ENCODE data around the gene NTHL1.

Gene NTHL1

DNA sequence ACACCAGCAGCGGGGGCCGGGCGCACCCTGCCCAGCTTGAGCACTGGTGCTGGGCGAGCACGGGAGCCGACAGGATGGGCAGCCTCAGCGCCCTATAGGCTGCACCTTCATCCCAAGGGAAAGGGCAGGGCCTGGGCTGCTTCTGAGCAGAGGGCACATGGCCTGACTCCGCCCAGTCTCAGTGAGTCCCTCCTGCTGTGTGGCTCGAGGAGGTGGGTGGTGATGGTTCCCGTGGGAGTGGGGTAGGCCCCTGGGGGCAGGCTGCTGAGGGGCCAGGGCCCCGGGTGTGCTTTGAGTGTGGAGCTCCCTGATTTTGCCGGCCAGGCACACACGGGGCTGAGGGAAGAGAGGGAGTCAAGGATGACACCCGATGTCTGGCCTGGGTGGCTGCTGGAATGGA is 38.0 kb upstream of the NTHL1 start (continued):
- TF ChIP-seq, protein P1, sequence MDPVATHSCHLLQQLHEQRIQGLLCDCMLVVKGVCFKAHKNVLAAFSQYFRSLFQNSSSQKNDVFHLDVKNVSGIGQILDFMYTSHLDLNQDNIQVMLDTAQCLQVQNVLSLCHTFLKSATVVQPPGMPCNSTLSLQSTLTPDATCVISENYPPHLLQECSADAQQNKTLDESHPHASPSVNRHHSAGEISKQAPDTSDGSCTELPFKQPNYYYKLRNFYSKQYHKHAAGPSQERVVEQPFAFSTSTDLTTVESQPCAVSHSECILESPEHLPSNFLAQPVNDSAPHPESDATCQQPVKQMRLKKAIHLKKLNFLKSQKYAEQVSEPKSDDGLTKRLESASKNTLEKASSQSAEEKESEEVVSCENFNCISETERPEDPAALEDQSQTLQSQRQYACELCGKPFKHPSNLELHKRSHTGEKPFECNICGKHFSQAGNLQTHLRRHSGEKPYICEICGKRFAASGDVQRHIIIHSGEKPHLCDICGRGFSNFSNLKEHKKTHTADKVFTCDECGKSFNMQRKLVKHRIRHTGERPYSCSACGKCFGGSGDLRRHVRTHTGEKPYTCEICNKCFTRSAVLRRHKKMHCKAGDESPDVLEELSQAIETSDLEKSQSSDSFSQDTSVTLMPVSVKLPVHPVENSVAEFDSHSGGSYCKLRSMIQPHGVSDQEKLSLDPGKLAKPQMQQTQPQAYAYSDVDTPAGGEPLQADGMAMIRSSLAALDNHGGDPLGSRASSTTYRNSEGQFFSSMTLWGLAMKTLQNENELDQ (tag by site-specific recombination; IDR thresholded peaks at IDR 0.05; ENCODE audit: low read depth): no peak
- TF ChIP-seq, protein P2, sequence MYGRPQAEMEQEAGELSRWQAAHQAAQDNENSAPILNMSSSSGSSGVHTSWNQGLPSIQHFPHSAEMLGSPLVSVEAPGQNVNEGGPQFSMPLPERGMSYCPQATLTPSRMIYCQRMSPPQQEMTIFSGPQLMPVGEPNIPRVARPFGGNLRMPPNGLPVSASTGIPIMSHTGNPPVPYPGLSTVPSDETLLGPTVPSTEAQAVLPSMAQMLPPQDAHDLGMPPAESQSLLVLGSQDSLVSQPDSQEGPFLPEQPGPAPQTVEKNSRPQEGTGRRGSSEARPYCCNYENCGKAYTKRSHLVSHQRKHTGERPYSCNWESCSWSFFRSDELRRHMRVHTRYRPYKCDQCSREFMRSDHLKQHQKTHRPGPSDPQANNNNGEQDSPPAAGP (tag by site-specific recombination; IDR thresholded peaks at IDR 0.05): peak; percentile 63; the same call in 1 of the 2 replicates
- TF ChIP-seq, protein P3, sequence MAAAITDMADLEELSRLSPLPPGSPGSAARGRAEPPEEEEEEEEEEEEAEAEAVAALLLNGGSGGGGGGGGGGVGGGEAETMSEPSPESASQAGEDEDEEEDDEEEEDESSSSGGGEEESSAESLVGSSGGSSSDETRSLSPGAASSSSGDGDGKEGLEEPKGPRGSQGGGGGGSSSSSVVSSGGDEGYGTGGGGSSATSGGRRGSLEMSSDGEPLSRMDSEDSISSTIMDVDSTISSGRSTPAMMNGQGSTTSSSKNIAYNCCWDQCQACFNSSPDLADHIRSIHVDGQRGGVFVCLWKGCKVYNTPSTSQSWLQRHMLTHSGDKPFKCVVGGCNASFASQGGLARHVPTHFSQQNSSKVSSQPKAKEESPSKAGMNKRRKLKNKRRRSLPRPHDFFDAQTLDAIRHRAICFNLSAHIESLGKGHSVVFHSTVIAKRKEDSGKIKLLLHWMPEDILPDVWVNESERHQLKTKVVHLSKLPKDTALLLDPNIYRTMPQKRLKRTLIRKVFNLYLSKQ (tag by site-specific recombination; IDR thresholded peaks at IDR 0.05; ENCODE audit: borderline replicate concordance): no peak
- TF ChIP-seq ZNF155 (tag by site-specific recombination; IDR thresholded peaks at IDR 0.05) (no peak), SCRT1 (tag by site-specific recombination; IDR thresholded peaks at IDR 0.05; ENCODE audit: borderline replicate concordance) (no peak), ZNF621 (tag by site-specific recombination; IDR thresholded peaks at IDR 0.05) (no peak), WT1 (tag by site-specific recombination; IDR thresholded peaks at IDR 0.05) (no peak), ZNF37A (tag by site-specific recombination; IDR thresholded peaks at IDR 0.05) (no peak), KLF1 (tag by site-specific recombination; IDR thresholded peaks at IDR 0.05) (peak; percentile 69), GLIS1 (tag by site-specific recombination; IDR thresholded peaks at IDR 0.05) (peak; percentile 29; the same call in 1 of the 2 replicates)
- TF ChIP-seq, protein P4, sequence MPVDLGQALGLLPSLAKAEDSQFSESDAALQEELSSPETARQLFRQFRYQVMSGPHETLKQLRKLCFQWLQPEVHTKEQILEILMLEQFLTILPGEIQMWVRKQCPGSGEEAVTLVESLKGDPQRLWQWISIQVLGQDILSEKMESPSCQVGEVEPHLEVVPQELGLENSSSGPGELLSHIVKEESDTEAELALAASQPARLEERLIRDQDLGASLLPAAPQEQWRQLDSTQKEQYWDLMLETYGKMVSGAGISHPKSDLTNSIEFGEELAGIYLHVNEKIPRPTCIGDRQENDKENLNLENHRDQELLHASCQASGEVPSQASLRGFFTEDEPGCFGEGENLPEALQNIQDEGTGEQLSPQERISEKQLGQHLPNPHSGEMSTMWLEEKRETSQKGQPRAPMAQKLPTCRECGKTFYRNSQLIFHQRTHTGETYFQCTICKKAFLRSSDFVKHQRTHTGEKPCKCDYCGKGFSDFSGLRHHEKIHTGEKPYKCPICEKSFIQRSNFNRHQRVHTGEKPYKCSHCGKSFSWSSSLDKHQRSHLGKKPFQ (tag by site-specific recombination; IDR thresholded peaks at IDR 0.05): no peak
- TF ChIP-seq, protein P5, sequence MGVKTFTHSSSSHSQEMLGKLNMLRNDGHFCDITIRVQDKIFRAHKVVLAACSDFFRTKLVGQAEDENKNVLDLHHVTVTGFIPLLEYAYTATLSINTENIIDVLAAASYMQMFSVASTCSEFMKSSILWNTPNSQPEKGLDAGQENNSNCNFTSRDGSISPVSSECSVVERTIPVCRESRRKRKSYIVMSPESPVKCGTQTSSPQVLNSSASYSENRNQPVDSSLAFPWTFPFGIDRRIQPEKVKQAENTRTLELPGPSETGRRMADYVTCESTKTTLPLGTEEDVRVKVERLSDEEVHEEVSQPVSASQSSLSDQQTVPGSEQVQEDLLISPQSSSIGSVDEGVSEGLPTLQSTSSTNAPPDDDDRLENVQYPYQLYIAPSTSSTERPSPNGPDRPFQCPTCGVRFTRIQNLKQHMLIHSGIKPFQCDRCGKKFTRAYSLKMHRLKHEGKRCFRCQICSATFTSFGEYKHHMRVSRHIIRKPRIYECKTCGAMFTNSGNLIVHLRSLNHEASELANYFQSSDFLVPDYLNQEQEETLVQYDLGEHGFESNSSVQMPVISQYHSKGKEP (tag by site-specific recombination; IDR thresholded peaks at IDR 0.05): no peak
- TF ChIP-seq, protein P6, sequence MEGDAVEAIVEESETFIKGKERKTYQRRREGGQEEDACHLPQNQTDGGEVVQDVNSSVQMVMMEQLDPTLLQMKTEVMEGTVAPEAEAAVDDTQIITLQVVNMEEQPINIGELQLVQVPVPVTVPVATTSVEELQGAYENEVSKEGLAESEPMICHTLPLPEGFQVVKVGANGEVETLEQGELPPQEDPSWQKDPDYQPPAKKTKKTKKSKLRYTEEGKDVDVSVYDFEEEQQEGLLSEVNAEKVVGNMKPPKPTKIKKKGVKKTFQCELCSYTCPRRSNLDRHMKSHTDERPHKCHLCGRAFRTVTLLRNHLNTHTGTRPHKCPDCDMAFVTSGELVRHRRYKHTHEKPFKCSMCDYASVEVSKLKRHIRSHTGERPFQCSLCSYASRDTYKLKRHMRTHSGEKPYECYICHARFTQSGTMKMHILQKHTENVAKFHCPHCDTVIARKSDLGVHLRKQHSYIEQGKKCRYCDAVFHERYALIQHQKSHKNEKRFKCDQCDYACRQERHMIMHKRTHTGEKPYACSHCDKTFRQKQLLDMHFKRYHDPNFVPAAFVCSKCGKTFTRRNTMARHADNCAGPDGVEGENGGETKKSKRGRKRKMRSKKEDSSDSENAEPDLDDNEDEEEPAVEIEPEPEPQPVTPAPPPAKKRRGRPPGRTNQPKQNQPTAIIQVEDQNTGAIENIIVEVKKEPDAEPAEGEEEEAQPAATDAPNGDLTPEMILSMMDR (tag by site-specific recombination; IDR thresholded peaks at IDR 0.05): no peak

DNA sequence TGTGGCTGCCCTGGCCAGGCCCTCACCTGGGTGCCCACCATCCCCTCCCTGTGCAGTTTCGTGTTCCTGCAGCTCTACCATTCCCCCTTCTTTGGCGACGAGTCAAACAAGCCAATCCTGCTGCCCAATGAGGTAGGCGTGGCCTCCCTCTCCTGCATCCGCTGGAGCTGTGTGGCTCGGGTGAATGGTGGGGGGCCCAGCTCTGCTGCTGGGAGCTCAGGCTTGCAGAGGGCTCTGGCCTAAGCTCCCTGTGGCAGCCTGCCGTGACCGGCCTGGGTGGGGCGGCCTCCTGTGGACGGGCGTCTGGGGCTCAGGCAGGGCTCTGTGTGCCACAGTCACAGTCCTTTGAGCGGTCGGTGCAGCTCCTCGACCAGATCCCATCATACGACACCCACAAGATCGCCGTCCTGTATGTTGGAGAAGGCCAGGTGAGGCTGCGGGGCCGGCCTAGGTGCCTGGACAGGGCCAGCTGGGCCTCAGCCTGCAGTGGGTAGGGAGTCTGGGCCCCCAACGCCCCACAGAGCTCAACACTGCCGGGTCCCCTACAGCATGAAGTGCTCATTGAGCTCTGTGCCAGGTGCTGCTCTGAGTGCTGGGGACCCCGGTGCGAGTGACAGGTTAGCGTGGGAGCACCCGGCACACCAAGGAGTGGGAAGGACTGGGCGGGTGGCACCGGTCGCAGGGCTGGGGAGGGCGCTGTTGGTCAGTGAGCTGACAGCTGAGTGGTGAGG is 37.4 kb upstream of the NTHL1 start:
- Histone ChIP-seq H3K4me1 (ENCODE audit: control insufficient read depth, insufficient read depth, low read length) (no peaks in the 10 kb centered on the region), H3K9me3 (ENCODE audit: control insufficient read depth, insufficient read depth, low read depth, low read length) (no peaks in the 10 kb centered on the region), H3K36me3 (ENCODE audit: control insufficient read depth in 2 of 2, insufficient read depth in 1 of 2, low read length in 2 of 2) (peaks cover 0 to 96% of the 10 kb centered on the region in 2 experiments; a peak in 1 of 3 replicates), H3K27ac (ENCODE audit: extremely low read depth, low read depth, low read length) (no peak overlapping the region), H3K4me3 (ENCODE audit: low read depth, low read length) (no peak overlapping the region)
- CTCF ChIA-PET: interaction anchor here (0.8 to 2.3 kb wide), 2 partner anchors 21 to 56 kb away, joined by 5 to 9 read pairs; no protein-coding TSS in a partner anchor
- TF ChIP-seq ZNF654 (tag by site-specific recombination; IDR thresholded peaks at IDR 0.05; ENCODE audit: low read depth): no peak
- TF ChIP-seq SALL2 (tag by site-specific recombination; IDR thresholded peaks at IDR 0.05; ENCODE audit: borderline replicate concordance): no peak
- TF ChIP-seq ZIC2 (tag by site-specific recombination; IDR thresholded peaks at IDR 0.05): peak; percentile 90
- TF ChIP-seq ZNF747 (tag by site-specific recombination; IDR thresholded peaks at IDR 0.05): no peak
- TF ChIP-seq GLI4 (tag by site-specific recombination; IDR thresholded peaks at IDR 0.05): no peak
- TF ChIP-seq, protein P5 (tag by site-specific recombination; IDR thresholded peaks at IDR 0.05): no peak
- TF ChIP-seq ZNF768 (tag by site-specific recombination; IDR thresholded peaks at IDR 0.05): no peak
- POLR2A ChIA-PET: interaction anchor here (0.6 to 1.6 kb wide), 3 partner anchors 28 to 70 kb away, joined by 3 read pairs; partner anchors contain the start of gene TRAF7
